Skeletal muscle cell (primary cell): ENCODE measurements around the gene MGRN1.

Experiments
- DNase-seq: peaks from one replicate; pipeline ENCODE4 v3.0.0-alpha.2; 2010; ENCODE audit warnings: low read depth
- H3K4me3 ChIP-seq: 2 replicates; pipeline ENCODE4 v1.5.1; 2011; ENCODE audit warnings: low read depth, mild to moderate bottlenecking, control low read depth, low read length, moderate library complexity

The MGRN1 gene

GRCh38 chr16:4602331-4602730, 22.3 kb upstream of the MGRN1 start:
- DNase-seq = no peak
- no peak overlapping the region for H3K4me3 ChIP-seq

GRCh38 chr16:4603624-4604170, 20.9 kb upstream of the MGRN1 start:
- DNase-seq = no peak
- H3K4me3 ChIP-seq = no peak overlapping the region

GRCh38 chr16:4604401-4604800, 20.2 kb upstream of the MGRN1 start:
- DNase-seq = no peak
- H3K4me3 ChIP-seq = no peak overlapping the region

- H3K4me3 ChIP-seq = no peak overlapping the region
- no peak for DNase-seq
Measured at GRCh38 chr16:4606354-4606753, 18.3 kb upstream of the MGRN1 start.

GRCh38 chr16:4607841-4608703, 16.6 kb upstream of the MGRN1 start:
- DNase-seq = no peak
- no peak overlapping the region for H3K4me3 ChIP-seq

- H3K4me3 ChIP-seq = no peak overlapping the region
- DNase-seq = no peak
Measured at GRCh38 chr16:4608704-4608980, 16.0 kb upstream of the MGRN1 start.

GRCh38 chr16:4609200-4610010, 15.2 kb upstream of the MGRN1 start:
- no peak overlapping the region for H3K4me3 ChIP-seq
- DNase-seq = no peak

GRCh38 chr16:4610011-4611005, 14.3 kb upstream of the MGRN1 start:
- no peak for DNase-seq
- no peak overlapping the region for H3K4me3 ChIP-seq

GRCh38 chr16:4611337-4612021, 13.1 kb upstream of the MGRN1 start:
- no peak for DNase-seq
- H3K4me3 ChIP-seq = no peak overlapping the region

- no peak overlapping the region for H3K4me3 ChIP-seq
- DNase-seq = no peak
Measured at GRCh38 chr16:4612474-4612931, 12.1 kb upstream of the MGRN1 start.

- no peak for DNase-seq
- H3K4me3 ChIP-seq = peak overlapping the region; percentile 74
Measured at GRCh38 chr16:4612977-4613635, 11.5 kb upstream of the MGRN1 start.

- peak; percentile 12 for DNase-seq
- peak overlapping the region; percentile 74 for H3K4me3 ChIP-seq
Measured at GRCh38 chr16:4613636-4614570, 10.7 kb upstream of the MGRN1 start.

- peak; percentile 60 for DNase-seq
- peak within 1 kb of the TSS; percentile 74 for H3K4me3 ChIP-seq
Measured at GRCh38 chr16:4614571-4615383, 9.8 kb upstream of the MGRN1 start, which contains the start of gene UBALD1. UBALD1 (minus strand) TSS chr16:4614888; CDS start chr16:4614797, 91 bp downstream.

GRCh38 chr16:4615384-4616046, 9.1 kb upstream of the MGRN1 start:
- peak overlapping the region; percentile 74 for H3K4me3 ChIP-seq
- no peak for DNase-seq

GRCh38 chr16:4616047-4616811, 8.4 kb upstream of the MGRN1 start:
- peak overlapping the region; percentile 59 for H3K4me3 ChIP-seq
- DNase-seq = peak; percentile 98
